ENCODE results near the gene SH3TC1.
A peak's percentile ranks its signal among the peaks of the same experiment; 100 is the strongest.

Gene SH3TC1

GRCh38 chr4:8268901-8269534, 69.9 kb downstream of the SH3TC1 start:
- Histone ChIP-seq H3K27ac (ENCODE audit: low read length) (no peak overlapping the region), H3K4me3 (ENCODE audit: low read length) (peak overlapping the region; percentile 7; the same call in 1 of the 2 replicates), H3K27me3 (ENCODE audit: insufficient read depth, low read length) (peaks cover 36% of the 10 kb centered on the region), H3K36me3 (ENCODE audit: insufficient read depth, low read depth, low read length) (no peaks in the 10 kb centered on the region), H3K9ac (ENCODE audit: low read depth, low read length) (no peak overlapping the region), H3K4me1 (ENCODE audit: insufficient read depth, low read length) (no peaks in the 10 kb centered on the region), H3K9me3 (ENCODE audit: insufficient read depth, low read depth, low read length) (no peaks in the 10 kb centered on the region)

- H3K9me3 ChIP-seq (ENCODE audit: insufficient read depth, low read depth, low read length): no peaks in the 10 kb centered on the region
- H3K27me3 ChIP-seq (ENCODE audit: insufficient read depth, low read length): peaks cover 36% of the 10 kb centered on the region
- peak within 1 kb of the TSS; percentile 64; the same call in 1 of the 2 replicates for H3K4me3 ChIP-seq (ENCODE audit: low read length)
- H3K27ac ChIP-seq (ENCODE audit: low read length): no peak within 1 kb of the TSS
- no peaks in the 10 kb centered on the region for H3K36me3 ChIP-seq (ENCODE audit: insufficient read depth, low read depth, low read length)
- H3K9ac ChIP-seq (ENCODE audit: low read depth, low read length): no peak within 1 kb of the TSS
- no peaks in the 10 kb centered on the region for H3K4me1 ChIP-seq (ENCODE audit: insufficient read depth, low read length)
These were observed 70.7 kb downstream of the SH3TC1 start, which contains the start of gene HTRA3 for GRCh38 chr4:8269535-8270417. Gene HTRA3 (plus strand): TSS chr4:8269754. CDS start chr4:8269969, 215 bp downstream.

- Histone ChIP-seq H3K9ac (ENCODE audit: low read depth, low read length) (no peak overlapping the region), H3K4me3 (ENCODE audit: low read length) (peak overlapping the region; percentile 64; the same call in 1 of the 2 replicates), H3K27ac (ENCODE audit: low read length) (no peak overlapping the region), H3K9me3 (ENCODE audit: insufficient read depth, low read depth, low read length) (no peaks in the 10 kb centered on the region), H3K4me1 (ENCODE audit: insufficient read depth, low read length) (no peaks in the 10 kb centered on the region), H3K27me3 (ENCODE audit: insufficient read depth, low read length) (peaks cover 36% of the 10 kb centered on the region), H3K36me3 (ENCODE audit: insufficient read depth, low read depth, low read length) (no peaks in the 10 kb centered on the region)
These were observed 71.3 kb downstream of the SH3TC1 start for GRCh38 chr4:8270418-8270771.

- no peak overlapping the region for H3K9ac ChIP-seq (ENCODE audit: low read depth, low read length)
- no peaks in the 10 kb centered on the region for H3K9me3 ChIP-seq (ENCODE audit: insufficient read depth, low read depth, low read length)
- no peaks in the 10 kb centered on the region for H3K4me1 ChIP-seq (ENCODE audit: insufficient read depth, low read length)
- peaks cover 36% of the 10 kb centered on the region for H3K27me3 ChIP-seq (ENCODE audit: insufficient read depth, low read length)
- no peaks in the 10 kb centered on the region for H3K36me3 ChIP-seq (ENCODE audit: insufficient read depth, low read depth, low read length)
- H3K4me3 ChIP-seq (ENCODE audit: low read length): no peak overlapping the region
- no peak overlapping the region for H3K27ac ChIP-seq (ENCODE audit: low read length)
These were observed 72.1 kb downstream of the SH3TC1 start for GRCh38 chr4:8270912-8271815.

GRCh38 chr4:8271821-8272220, 72.7 kb downstream of the SH3TC1 start:
- Histone ChIP-seq H3K4me3 (ENCODE audit: low read length) (no peak overlapping the region), H3K9ac (ENCODE audit: low read depth, low read length) (no peak overlapping the region), H3K27me3 (ENCODE audit: insufficient read depth, low read length) (peaks cover 36% of the 10 kb centered on the region), H3K27ac (ENCODE audit: low read length) (no peak overlapping the region), H3K4me1 (ENCODE audit: insufficient read depth, low read length) (no peaks in the 10 kb centered on the region), H3K36me3 (ENCODE audit: insufficient read depth, low read depth, low read length) (no peaks in the 10 kb centered on the region), H3K9me3 (ENCODE audit: insufficient read depth, low read depth, low read length) (no peaks in the 10 kb centered on the region)

- H3K4me3 ChIP-seq (ENCODE audit: low read length): no peak overlapping the region
- H3K36me3 ChIP-seq (ENCODE audit: insufficient read depth, low read depth, low read length): no peaks in the 10 kb centered on the region
- H3K9me3 ChIP-seq (ENCODE audit: insufficient read depth, low read depth, low read length): no peaks in the 10 kb centered on the region
- H3K4me1 ChIP-seq (ENCODE audit: insufficient read depth, low read length): no peaks in the 10 kb centered on the region
- H3K27ac ChIP-seq (ENCODE audit: low read length): no peak overlapping the region
- H3K27me3 ChIP-seq (ENCODE audit: insufficient read depth, low read length): peaks cover 36% of the 10 kb centered on the region
- H3K9ac ChIP-seq (ENCODE audit: low read depth, low read length): no peak overlapping the region
These were observed 73.7 kb downstream of the SH3TC1 start for GRCh38 chr4:8272472-8273428.

GRCh38 chr4:8273450-8273849, 74.4 kb downstream of the SH3TC1 start:
- Histone ChIP-seq H3K4me3 (ENCODE audit: low read length) (no peak overlapping the region), H3K4me1 (ENCODE audit: insufficient read depth, low read length) (no peaks in the 10 kb centered on the region), H3K9ac (ENCODE audit: low read depth, low read length) (no peak overlapping the region)

GRCh38 chr4:8274066-8274652, 75.1 kb downstream of the SH3TC1 start:
- Histone ChIP-seq H3K27ac (ENCODE audit: low read length) (no peak overlapping the region), H3K36me3 (ENCODE audit: insufficient read depth, low read depth, low read length) (no peaks in the 10 kb centered on the region)

More at GRCh38 chr4:8273450-8273849, 74.4 kb downstream of the SH3TC1 start:
- H3K27ac ChIP-seq (ENCODE audit: low read length): no peak overlapping the region
- no peaks in the 10 kb centered on the region for H3K36me3 ChIP-seq (ENCODE audit: insufficient read depth, low read depth, low read length)
- peaks cover 35% of the 10 kb centered on the region for H3K27me3 ChIP-seq (ENCODE audit: insufficient read depth, low read length)
- H3K9me3 ChIP-seq (ENCODE audit: insufficient read depth, low read depth, low read length): no peaks in the 10 kb centered on the region

GRCh38 chr4:8274765-8275547, 75.9 kb downstream of the SH3TC1 start:
- Histone ChIP-seq H3K27me3 (ENCODE audit: insufficient read depth, low read length) (peaks cover 23% of the 10 kb centered on the region), H3K4me1 (ENCODE audit: insufficient read depth, low read length) (no peaks in the 10 kb centered on the region), H3K9ac (ENCODE audit: low read depth, low read length) (no peak overlapping the region), H3K9me3 (ENCODE audit: insufficient read depth, low read depth, low read length) (no peaks in the 10 kb centered on the region), H3K36me3 (ENCODE audit: insufficient read depth, low read depth, low read length) (no peaks in the 10 kb centered on the region), H3K27ac (ENCODE audit: low read length) (no peak overlapping the region), H3K4me3 (ENCODE audit: low read length) (no peak overlapping the region)

More at GRCh38 chr4:8274066-8274652, 75.1 kb downstream of the SH3TC1 start:
- Histone ChIP-seq H3K9ac (ENCODE audit: low read depth, low read length) (no peak overlapping the region), H3K27me3 (ENCODE audit: insufficient read depth, low read length) (peaks cover 28% of the 10 kb centered on the region), H3K4me3 (ENCODE audit: low read length) (no peak overlapping the region), H3K9me3 (ENCODE audit: insufficient read depth, low read depth, low read length) (no peaks in the 10 kb centered on the region), H3K4me1 (ENCODE audit: insufficient read depth, low read length) (no peaks in the 10 kb centered on the region)

GRCh38 chr4:8275548-8275910, 76.4 kb downstream of the SH3TC1 start:
- Histone ChIP-seq H3K4me1 (ENCODE audit: insufficient read depth, low read length) (no peaks in the 10 kb centered on the region), H3K9me3 (ENCODE audit: insufficient read depth, low read depth, low read length) (no peaks in the 10 kb centered on the region), H3K4me3 (ENCODE audit: low read length) (no peak overlapping the region), H3K27ac (ENCODE audit: low read length) (no peak overlapping the region), H3K27me3 (ENCODE audit: insufficient read depth, low read length) (peaks cover 18% of the 10 kb centered on the region), H3K9ac (ENCODE audit: low read depth, low read length) (no peak overlapping the region), H3K36me3 (ENCODE audit: insufficient read depth, low read depth, low read length) (no peaks in the 10 kb centered on the region)

Measured in iPS-20b (cell line).